ENCODE results near the gene ADCY4.
A peak's percentile ranks its signal among the peaks of the same experiment; 100 is the strongest.
"Not testable (repeated sequence)": the region's sequence is repeated elsewhere in the genome, so short reads cannot be mapped to it uniquely, and the experiment has no call there.

Gene ADCY4

DNA sequence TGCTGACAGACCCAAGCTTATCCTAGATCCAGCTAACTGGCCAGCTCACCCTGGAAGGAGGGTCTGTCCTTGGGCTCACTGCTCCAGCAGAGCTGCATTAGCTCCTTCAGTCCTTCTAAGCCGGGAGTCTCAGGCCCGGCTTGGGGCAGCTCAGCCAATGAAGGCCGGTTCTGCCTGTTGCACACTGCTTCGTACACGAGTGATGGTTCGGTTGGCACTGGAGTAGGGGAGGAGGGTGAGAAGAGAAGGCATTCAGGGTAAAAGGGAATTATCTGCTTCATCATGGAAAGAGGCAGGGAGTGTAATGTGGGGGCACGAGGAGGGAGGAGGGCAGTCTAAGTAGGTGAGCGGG is 2.9 kb upstream of the ADCY4 start:
- no peak for DNase-seq

DNA sequence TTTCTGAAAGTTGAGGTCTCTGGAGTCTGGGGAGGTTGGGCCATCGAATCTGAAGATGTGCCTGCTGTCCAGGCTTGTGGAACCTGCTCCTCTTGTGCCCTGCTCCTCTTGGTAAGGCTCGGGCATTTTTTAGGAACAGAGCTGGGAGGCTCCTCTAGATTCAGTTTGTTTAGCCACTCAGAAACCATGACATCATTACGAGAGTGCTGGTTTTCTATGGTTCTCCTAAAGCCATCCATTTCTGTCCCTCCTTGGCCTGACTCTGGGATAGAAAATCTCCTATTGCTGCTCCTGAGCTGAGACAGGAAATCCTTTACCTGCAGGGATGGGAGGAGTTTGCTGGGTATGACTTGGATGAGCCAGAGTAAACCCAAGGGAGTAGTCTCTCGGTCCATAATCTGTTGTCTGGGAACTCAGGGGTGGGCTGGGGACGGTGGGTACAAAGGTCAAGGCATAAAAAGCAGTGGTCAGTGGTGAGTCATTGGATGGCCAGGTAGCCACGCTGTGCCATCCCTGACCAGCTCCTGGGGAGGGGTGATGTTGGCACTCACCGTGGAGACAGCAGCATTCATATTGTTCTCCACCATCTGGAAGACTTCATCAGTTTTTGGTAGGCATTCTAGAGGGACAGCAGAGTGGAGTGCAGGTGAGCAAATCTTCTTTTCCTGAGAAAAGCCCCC is 2.4 kb upstream of the ADCY4 start:
- no peak for DNase-seq

DNA sequence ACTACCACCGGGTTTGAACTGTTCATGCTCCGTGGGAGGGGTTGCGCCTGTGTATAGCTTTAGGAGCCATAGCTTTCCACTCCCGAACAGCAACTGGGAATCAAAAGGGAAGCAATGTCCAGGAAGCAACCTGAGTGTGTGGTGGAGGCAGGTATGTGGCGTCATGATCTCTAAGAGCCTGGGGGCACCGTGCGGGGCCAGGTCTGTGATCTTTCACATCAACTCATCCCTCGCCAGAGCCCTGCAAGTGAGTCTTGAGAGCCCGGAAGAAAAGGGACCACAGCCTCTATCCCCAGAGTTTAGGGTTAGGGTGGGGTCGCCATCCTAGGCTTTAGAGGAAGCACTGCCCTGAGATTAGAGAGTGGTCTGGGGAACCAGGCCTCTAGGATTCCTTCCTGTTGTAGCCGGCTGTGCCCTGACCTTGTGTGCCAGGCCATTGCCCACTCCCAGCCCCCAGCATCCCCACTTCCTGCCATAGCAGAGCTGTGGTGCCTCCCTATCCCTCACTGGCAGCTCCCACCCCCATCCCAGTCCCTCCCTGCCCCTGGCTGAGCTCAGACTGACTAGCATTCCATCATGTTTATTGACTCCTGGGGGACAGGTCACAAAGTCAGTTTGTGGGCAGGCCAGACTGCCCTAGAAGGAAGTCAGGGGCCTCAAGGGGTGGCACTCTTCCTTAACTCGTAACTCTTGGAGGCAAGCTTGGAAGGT is 745 bp upstream of the ADCY4 start:
- no peak for DNase-seq

DNA sequence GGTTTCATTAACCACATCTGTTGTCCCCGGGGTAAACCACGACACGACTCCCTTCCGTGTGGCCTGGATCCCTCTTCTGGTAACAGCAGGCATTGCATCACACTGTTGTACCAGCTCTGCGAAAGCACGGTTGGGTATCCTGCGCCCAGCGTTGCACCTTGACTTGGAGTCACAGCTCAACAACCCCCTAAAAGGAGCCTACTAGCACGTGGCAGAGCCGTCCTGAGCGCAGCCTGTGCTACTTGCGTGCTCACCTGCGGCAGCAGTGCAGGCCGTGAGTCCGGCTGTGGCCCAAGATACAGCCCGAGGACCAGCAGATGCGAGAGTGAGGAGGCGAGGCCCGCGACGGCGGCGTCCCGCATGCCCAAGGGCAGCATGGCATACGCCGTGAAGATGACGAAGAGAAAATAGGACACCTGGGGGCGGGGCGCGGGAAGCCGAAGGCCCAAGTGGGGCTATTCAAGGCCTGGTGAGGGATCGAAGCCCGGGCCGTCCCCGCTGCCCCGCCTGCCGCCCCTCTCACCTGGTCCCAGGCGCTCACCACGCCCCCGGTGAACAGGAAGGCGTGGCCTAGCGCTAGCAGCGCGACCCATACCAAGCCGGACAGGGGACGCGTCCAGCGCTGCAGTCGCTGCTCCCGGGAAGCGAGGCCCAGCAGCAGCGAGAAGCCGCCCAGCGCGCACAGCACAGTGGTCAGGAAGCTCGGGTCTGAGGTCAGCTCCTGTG is 2.4 kb downstream of the ADCY4 start:
- peak; percentile 68 for DNase-seq

DNA sequence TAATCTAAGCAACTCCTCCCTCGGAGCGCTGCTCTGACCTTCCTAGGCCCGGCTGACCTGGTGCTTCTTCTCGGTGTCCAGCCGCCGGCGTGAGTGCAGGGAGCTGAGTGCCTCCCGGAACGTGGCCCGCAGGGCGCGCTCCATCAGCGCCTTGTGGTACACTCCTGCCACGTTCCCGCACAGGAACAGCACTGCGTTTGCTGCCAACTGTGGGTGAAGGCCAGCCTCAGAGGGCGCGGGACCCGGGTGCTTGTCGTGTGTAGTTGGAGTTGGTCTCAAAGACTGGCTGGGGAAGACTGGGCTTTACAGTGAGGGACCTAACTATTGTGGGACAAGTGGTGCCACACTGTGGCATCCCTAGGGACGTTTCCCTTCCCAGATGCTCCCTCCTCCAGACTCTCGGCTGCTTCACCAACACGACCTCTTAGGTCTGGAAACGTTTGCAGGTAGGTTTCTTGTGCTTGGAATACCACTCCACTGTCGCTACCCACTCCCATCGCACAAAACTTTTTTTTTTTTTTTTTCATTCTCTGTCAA is 3.1 kb downstream of the ADCY4 start:
- no peak for DNase-seq

DNA sequence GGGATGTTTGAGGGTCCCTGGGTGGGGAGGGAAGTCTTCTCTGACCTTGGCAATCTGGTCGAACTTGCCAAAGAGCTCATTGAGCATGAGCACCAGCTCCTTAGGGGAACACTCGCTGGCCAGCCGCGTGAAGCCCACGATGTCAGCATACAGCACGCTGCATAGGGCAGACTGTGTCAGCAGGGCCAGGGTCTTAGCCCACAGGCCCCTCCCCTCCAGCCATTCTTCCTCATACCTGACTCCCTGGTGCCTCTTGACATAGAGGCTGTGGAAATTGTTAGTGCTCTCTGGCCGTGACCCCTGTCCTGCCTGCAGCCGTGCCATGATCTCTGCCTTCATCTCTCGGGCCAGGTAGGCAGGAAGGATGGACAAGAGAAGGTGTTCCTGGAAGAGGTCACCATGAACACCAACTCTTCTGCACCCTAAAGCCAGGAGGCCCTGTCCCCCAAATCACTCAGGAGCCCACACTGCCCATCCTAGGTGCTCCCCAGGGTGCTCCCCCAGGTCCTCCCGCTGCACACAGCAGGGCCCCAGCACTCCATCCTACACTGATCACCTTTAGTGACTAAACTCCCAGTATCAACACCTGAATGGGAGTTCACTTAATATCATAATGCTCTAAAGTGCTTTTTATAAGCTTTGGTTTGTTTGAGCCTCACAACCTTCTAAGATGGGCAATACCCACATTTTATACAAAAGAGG is 3.7 kb downstream of the ADCY4 start:
- DNase-seq = no peak

DNA sequence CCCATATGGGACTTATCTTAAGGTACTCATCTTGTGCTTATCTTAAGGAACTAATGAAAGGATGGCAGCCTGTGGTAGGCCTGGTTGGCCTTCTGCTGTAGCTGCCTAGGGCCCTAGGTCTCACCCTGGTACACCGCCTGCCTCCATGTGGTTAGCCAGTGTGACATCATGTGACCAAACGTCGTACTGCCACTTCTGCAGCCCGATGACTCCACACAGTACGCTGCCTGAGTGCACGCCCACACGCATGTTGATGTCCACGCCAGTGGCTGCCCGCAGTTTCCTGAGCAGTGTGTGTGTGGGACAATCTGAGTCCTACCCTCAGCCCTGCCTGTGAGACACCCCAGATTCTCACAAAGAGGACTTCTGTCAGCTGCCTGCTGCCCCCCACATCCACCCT is 5.1 kb downstream of the ADCY4 start:
- DNase-seq = no peak

DNA sequence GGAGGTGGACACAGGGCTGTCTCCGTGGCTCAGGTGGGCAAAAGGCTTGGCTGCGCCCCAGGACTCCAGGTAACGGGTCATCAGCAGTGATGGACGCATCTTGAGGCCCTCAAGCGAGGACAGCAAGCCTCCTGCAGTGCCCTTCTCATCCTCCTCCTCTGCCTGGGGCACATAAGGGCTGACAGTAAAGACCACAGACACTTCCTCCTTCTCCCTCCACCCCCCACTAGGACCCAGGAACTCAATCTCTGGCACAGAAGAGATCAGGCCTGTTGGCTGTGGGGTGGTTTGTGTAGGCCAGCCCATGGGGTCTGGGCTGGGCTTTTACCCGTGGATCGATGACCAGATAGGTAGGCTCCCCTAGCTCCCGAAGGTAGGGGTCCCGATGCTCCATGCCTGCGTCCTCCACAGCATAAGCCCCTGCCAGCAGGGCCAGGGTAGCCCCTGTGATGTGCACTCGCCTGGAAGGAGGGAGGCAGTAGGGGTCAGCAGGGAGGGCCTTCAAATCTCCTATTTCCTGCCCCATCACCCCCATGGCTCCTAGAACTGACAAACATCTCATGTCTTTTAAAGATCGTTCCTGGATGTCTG is 5.7 kb downstream of the ADCY4 start:
- no peak for DNase-seq

DNA sequence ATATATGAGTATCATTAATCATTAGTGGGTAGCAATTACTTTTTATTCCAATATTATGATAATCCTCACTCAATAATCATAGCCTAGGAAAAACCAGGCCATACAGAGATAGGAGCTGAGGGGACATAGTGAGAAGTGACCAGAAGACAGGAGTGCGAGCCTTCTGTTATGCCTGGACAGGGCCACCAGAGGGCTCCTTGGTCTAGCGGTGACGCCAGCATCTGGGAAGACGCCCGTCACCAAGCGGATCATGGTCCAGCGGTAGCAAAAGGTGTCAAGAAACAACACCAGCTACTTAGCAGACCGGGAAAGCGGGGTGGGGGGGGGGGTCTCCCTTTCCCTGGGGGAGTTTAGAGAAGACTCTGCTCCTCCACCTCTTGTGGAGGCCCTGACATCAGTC is 7.0 kb downstream of the ADCY4 start:
- DNase-seq = not testable (repeated sequence)

DNA sequence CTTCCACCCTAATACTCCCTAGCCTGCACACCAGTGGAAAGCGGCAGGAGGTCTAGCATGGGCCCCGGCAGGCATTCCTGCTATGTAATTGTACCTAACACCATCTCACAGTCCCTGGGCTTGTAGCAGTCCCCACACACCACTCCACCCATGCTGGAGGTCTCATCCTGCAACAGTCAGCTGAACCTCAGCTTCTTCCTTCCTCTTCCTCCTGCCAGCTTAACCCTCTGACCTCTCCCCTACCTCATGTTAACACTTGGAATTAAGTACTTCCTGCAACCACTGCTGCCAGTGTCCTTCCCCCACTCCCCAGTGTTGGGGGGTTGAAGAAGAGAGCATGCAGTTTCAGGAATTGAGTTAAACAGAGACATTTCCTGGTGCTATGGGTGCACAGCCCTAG is 7.6 kb downstream of the ADCY4 start:
- no peak for DNase-seq

DNA sequence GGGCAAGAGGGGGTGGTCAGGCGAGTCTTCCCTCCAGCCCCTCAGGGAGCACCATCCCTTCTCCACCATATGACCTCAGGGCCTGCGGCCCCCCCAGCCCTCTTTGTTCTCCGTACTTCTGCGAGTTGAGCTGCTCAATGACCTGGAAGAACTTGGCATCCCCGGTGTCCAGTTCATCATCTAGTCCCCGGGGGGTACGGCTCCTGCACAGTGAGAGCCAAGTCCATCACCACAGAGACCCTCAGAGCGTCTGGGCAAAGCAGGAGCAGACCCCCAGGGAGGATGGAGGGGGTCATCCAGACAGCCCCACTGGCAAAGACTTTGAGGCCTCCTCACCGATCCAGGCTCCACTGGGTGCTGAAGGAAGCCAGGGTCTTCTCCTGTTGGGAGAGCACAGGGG is 8.9 kb downstream of the ADCY4 start:
- DNase-seq = no peak

DNA sequence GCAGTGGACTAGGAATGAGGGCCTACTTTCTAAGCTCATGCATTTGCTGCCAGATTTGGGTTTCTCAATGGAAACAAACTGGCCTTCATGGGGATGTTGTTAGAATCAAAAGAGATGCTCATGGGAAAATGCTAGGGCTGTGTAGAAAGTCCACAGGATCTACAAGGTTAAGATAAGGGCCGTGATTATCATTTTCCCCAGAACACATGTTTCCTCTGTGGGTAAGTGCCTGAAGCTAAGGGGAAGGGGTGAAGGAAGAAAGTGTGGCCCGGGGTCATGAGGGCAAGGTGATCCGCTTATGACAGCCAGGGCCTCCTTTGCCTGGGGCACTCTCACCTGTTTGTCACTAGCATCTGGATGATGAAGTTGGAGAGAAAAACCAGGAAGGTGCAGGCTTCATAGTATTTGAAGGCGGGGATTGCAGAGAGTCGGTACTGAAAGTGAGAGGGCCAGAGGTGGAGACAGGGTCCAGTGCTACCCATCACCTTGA is 9.8 kb downstream of the ADCY4 start:
- no peak for DNase-seq

DNA sequence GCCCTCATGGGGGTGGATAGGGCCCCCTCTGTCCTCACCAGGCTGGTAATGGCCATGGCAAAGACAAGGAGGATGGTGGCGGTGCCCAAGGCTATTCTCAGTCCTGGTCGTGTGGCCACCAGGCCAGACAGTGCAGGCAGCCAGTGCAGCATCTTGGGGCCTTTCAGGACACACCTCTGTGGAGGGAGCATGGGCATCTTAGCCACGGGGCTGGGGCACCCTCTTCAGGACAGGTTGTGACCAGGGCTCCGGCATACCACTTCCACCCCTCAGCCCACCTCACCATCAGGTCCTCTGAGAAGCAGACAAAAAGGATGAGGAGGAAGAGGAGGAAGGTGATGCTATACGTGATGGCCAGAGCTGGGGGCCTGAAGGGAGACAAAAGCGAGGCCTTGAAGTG is 10.8 kb downstream of the ADCY4 start:
- DNase-seq = no peak

DNA sequence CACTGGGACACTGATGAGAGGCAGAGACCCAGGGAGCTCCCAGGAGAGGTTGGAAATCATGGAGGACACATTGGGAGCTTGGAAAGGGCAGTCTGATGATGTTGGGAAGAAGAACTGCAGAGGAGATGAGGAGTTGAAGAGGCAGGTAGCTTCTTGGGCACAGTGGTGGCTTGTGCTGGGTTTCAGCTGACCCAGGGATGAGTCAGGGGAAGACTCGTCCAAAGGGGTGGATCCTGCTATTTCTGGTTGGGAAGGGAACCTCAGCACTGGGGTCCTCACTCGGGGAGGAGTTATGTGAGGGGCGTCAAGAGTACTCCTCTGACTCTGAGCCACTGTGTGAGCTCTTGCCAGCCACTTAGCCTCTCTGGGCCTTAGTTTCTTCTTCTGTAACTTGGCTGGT is 11.5 kb downstream of the ADCY4 start:
- DNase-seq = no peak

DNA sequence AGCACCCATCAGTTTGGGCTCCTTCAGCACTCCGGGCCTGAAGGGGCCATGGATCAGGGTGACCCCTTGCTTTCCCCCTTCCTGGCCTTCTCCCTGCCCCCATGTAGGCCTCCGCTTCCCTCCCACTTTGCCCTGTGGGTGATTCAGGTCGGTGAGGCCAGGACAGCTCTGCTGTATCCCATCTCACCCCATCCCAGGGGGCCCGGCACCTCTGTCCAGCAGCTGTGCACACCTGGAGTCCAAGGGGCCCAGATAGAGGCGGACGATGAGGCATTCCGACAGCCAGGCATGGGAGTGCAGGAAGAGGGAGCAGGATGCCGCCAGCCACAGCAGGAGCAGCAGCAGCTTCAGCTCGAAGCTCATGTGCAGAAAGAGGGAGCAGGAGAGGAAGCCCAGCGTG is 12.2 kb downstream of the ADCY4 start:
- no peak for DNase-seq

DNA sequence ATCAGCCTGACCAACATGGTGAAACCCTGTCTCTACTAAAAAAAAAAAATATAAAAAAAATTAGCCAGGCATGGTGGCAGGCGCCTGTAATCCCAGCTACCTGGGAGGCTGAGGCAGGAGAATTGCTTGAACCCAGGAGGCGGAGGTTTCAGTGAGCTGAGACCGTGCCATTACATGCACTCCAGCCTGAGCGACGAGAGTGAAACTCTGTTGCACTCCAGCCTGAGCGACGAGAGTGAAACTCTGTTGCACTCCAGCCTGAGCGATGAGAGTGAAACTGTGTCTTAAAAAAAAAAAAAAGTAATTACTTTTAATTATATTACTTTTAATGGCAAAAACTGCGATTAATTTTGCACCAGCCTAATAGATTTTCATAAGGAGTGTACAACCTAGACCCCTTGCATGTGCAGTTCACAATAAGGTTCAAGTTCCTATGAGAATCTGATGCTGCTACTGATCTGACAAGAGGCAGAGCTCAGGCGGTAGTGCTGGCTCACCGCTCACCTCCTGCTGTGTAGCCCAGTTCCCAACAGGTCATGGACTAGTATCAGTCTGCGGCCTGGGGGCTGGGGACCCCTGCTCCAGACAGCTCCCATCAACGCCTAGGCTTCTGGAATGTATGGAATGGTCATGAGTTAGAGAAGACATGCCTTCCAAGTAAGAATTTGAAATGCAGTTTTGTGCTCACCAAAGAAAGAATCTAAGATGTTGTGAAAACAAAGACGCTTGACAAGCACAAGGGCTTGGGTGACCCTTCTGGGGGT is 13.5 kb downstream of the ADCY4 start:
- no peak for DNase-seq

DNA sequence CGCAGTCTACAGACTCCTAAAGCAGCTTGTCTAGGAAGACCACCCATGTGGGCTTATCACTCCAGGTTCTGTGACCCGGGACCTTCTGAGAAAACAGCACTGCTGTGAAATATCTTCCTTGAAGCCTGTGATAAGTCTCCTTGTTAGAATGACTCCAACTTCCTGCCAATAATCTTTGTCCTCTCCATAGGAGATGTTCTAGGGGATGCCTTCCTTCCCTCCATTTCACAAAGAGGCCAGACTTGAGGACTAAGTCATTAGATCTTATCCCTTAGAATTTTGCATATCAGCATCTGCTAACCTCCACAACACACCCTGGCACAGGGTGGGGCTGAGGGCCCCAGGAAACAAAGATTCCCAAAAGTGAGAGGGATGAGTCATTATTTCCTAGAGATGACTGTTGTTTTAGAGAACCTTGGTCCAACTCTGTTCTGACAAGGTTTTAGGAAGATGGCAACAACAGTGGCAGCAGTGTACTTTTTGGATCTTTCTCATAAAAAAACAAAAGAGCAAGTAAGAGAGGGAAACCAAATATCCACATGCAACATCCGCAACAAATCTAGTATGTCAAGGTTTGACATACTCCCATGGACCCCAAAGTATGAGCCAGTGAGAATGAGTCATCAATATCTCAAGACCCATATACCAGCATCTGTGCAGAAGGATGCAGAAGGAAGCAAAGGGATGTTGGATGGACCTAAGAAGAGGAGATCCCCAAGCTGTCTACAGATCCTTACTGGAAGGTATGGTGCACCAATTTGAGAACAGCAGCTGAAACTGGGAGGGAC is 17.5 kb downstream of the ADCY4 start:
- DNase-seq = no peak

DNA sequence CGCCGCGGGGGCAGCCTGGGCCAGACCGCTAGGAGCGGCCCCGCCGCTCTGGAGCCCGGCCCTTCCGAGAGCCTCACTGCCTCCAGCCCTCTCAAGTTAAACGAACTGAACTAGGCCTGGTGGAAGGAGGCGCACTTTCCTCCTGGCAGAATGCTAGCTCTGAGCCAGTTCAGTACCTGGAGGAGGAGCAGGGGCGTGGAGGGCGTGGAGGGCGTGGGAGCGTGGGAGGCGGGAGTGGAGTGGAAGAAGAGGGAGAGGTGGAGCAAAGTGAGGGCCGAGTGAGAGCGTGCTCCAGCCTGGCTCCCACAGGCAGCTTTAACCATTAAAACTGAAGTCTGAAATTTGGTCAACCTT is 18.3 kb downstream of the ADCY4 start:
- DNase-seq = peak; percentile 33

DNA sequence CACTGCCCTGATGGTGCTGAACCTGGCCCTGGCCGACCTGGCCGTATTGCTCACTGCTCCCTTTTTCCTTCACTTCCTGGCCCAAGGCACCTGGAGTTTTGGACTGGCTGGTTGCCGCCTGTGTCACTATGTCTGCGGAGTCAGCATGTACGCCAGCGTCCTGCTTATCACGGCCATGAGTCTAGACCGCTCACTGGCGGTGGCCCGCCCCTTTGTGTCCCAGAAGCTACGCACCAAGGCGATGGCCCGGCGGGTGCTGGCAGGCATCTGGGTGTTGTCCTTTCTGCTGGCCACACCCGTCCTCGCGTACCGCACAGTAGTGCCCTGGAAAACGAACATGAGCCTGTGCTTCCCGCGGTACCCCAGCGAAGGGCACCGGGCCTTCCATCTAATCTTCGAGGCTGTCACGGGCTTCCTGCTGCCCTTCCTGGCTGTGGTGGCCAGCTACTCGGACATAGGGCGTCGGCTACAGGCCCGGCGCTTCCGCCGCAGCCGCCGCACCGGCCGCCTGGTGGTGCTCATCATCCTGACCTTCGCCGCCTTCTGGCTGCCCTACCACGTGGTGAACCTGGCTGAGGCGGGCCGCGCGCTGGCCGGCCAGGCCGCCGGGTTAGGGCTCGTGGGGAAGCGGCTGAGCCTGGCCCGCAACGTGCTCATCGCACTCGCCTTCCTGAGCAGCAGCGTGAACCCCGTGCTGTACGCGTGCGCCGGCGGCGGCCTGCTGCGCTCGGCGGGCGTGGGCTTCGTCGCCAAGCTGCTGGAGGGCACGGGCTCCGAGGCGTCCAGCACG is 18.9 kb downstream of the ADCY4 start:
- DNase-seq = peak; percentile 47

DNA sequence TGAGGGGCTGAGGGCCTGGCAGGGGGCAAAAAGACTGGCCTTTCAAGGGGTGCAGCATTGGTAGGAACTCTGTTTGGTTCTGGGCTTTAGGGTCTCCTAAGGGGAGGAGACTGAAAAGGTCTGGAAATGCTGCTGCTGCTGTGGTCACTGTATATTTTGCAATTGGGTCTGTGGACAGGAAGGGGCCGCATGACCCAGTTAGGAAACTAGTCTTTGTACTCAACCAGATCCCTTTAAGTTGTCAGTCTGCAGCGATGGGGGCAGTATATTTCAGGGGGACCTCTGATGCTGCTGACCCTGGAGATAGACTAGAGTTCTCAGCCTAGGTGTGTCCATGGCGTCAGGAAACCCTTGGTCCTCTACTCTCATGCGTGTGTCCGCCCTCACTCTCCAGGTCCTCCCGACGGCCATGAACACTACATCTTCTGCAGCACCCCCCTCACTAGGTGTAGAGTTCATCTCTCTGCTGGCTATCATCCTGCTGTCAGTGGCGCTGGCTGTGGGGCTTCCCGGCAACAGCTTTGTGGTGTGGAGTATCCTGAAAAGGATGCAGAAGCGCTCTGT is 19.5 kb downstream of the ADCY4 start:
- no peak for DNase-seq

Measured in NCI-H1105 treated with DMSO at 0.1 percent for 48 hours (cell line).